Hepatocyte (in vitro differentiated cells): Measurements from ENCODE around the gene CYTH1. TPM values are rescaled to one million over a fixed set of nuclear protein-coding genes. Genes with fewer than 3 reads are reported as not detected.

Source experiments
- DNase-seq: peaks from one replicate; pipeline ENCODE4 v3.0.0-alpha.2; 2016; ENCODE audit warnings: low spot score
- H2AFZ ChIP-seq: fragments of 200-600 bp; sonication (generic); 2 replicates; pipeline ENCODE4 v1.6.0; 2016; ENCODE audit warnings: antibody characterized with exemption, mild to moderate bottlenecking
- H3K27ac ChIP-seq: fragments of 200-600 bp; sonication (generic); 2 replicates; pipeline ENCODE4 v1.5.1; 2016; ENCODE audit warnings: mild to moderate bottlenecking
- H3K27me3 ChIP-seq: fragments of 200-600 bp; sonication (generic); 2 replicates; pipeline ENCODE4 v1.6.1; 2016
- H3K36me3 ChIP-seq: fragments of 200-600 bp; sonication (generic); replicated peaks from 2 replicates; pipeline ENCODE4 v1.5.1; 2016; ENCODE audit warnings: low read depth; ENCODE audit not compliant: insufficient read depth
- H3K4me1 ChIP-seq: fragments of 200-600 bp; sonication (generic); 2 replicates; pipeline ENCODE4 v1.5.1; 2016; ENCODE audit warnings: mild to moderate bottlenecking, moderate library complexity; ENCODE audit not compliant: insufficient read depth
- H3K4me2 ChIP-seq: fragments of 200-600 bp; sonication (generic); 2 replicates; pipeline ENCODE4 v1.6.0; 2016
- H3K4me3 ChIP-seq: fragments of 200-600 bp; sonication (generic); 2 replicates; pipeline ENCODE4 v1.5.1; 2016; ENCODE audit warnings: mild to moderate bottlenecking
- H3K79me2 ChIP-seq: fragments of 200-600 bp; sonication (generic); 2 replicates; pipeline ENCODE4 v1.6.0; 2017; ENCODE audit warnings: mild to moderate bottlenecking
- H3K9me2 ChIP-seq: fragments of 200-600 bp; sonication (generic); replicated peaks from 2 replicates; pipeline ENCODE4 v1.6.0; 2017; ENCODE audit warnings: mild to moderate bottlenecking; ENCODE audit not compliant: insufficient read depth
- H3K9me3 ChIP-seq: fragments of 200-600 bp; sonication (generic); 2 replicates; pipeline ENCODE4 v1.5.1; 2016; ENCODE audit warnings: low read depth, mild to moderate bottlenecking
- H4K20me1 ChIP-seq: fragments of 200-600 bp; sonication (generic); 2 replicates; pipeline ENCODE4 v1.6.0; 2016; ENCODE audit warnings: mild to moderate bottlenecking; ENCODE audit not compliant: insufficient read depth, poor library complexity, severe bottlenecking
- CTCF ChIP-seq: fragments of 200-600 bp; sonication (generic); IDR thresholded peaks from 2 replicates; pipeline ENCODE4 v1.5.1; 2016; ENCODE audit warnings: antibody characterized with exemption, mild to moderate bottlenecking; ENCODE audit not compliant: poor library complexity
- EZH2 ChIP-seq: fragments of 200-600 bp; sonication (generic); IDR thresholded peaks from 2 replicates; pipeline ENCODE4 v1.6.1; 2016; ENCODE audit warnings: antibody characterized with exemption, mild to moderate bottlenecking, borderline replicate concordance
- EZH2phosphoT487 ChIP-seq: fragments of 200-600 bp; sonication (generic); IDR thresholded peaks from one replicate; pipeline ENCODE4 v1.6.1; 2018; ENCODE audit warnings: antibody characterized with exemption, mild to moderate bottlenecking, low read depth, moderate library complexity; ENCODE audit not compliant: unreplicated experiment, severe bottlenecking
- WGBS: methylation state at CpG from one replicate; pipeline ENCODE4 v1.1.6; 2016; ENCODE audit warnings: low lambda C conversion rate; ENCODE audit errors: missing lambda C conversion rate; 5-methylcytosine and 5-hydroxymethylcytosine counted together
- polyA plus RNA-seq: library from polyadenylated mRNA; unstranded; fragments of >200 nt; fragmentation: Nextera tagmentation; extraction: Ambion mirVana; gene quantifications from 2 replicates; pipeline ENCODE4 v1.2.1, GENCODE V29; 2016
- total RNA-seq: library from RNA; depleted of rRNA; stranded (reverse); fragments of >200 nt; gene quantifications from 2 replicates; pipeline ENCODE4 v1.2.3, GENCODE V29; 2014

CYTH1 gene
- total RNA-seq = 37.5 and 44.4 TPM in 2 replicates
- 38.5 and 47.6 TPM in 2 replicates for polyA plus RNA-seq

DNA sequence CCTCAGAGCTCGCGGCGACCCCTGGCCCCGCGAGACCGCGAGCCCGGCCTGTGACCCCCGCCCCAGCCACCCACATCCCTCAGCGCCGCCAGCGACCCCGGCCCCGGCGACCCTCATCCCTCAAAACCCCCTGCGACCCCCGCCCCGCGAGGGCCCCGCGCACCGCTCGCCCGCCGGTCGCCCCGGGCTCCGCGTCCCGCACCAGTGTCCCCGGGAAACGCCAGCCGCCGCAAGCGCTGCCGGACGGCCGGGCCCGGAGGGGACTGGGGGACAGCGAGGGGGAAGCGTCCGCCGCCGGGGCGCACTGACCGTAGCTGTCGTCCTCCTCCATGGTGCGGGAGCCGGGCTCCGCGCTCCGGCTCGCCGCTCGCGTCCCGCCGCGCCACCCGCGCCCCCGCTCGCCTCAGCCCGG, at the start of gene CYTH1:
TSS of gene CYTH1 (minus strand) at position 381 of the 412 bp plus-strand sequence. CDS start at position 331, 50 bp downstream.
- Histone ChIP-seq H3K36me3 (no peaks in the 10 kb centered on the region), H2AFZ (peak within 1 kb of the TSS; percentile 52), H3K4me1 (peaks cover 8% of the 10 kb centered on the region), H3K4me3 (peak within 1 kb of the TSS; percentile 98), H3K4me2 (peak within 1 kb of the TSS; percentile 77), H3K27ac (peak within 1 kb of the TSS; percentile 87), H3K9me2 (no peaks in the 10 kb centered on the region), H3K27me3 (no peaks in the 10 kb centered on the region), H3K9me3 (no peaks in the 10 kb centered on the region), H4K20me1 (peaks cover 3% of the 10 kb centered on the region), H3K79me2 (peaks cover 50% of the 10 kb centered on the region)
- no CpG with 5 or more reads among the region's 64 CpGs for WGBS
- TF ChIP-seq EZH2phosphoT487 = no peak
- no peak for TF ChIP-seq CTCF
- TF ChIP-seq EZH2 = no peak
- DNase-seq = no peak

GRCh38 chr17:78829477-78829876, 47.4 kb upstream of the CYTH1 start:
- WGBS = over 99% methylated on average over 6 of the region's 6 CpGs
- Histone ChIP-seq H3K4me3 (no peak overlapping the region), H3K9me3 (no peaks in the 10 kb centered on the region), H4K20me1 (no peaks in the 10 kb centered on the region), H3K27me3 (no peaks in the 10 kb centered on the region), H3K9me2 (no peaks in the 10 kb centered on the region), H2AFZ (no peak overlapping the region), H3K4me2 (no peak overlapping the region), H3K4me1 (no peaks in the 10 kb centered on the region), H3K79me2 (peaks cover 38% of the 10 kb centered on the region), H3K36me3 (peaks cover 4% of the 10 kb centered on the region), H3K27ac (no peak overlapping the region)
- no peak for DNase-seq
- TF ChIP-seq CTCF (no peak), EZH2phosphoT487 (no peak), EZH2 (no peak)

GRCh38 chr17:78828470-78829185, 46.6 kb upstream of the CYTH1 start:
- Histone ChIP-seq H3K36me3 (peaks cover 1% of the 10 kb centered on the region), H3K27ac (no peak overlapping the region), H3K4me2 (no peak overlapping the region), H2AFZ (no peak overlapping the region), H3K79me2 (peaks cover 32% of the 10 kb centered on the region), H4K20me1 (no peaks in the 10 kb centered on the region), H3K9me2 (no peaks in the 10 kb centered on the region), H3K4me1 (no peaks in the 10 kb centered on the region), H3K9me3 (no peaks in the 10 kb centered on the region), H3K27me3 (no peaks in the 10 kb centered on the region), H3K4me3 (no peak overlapping the region)
- WGBS = 95% methylated on average over 14 of the region's 14 CpGs
- peak; percentile 26 for DNase-seq
- no peak for TF ChIP-seq EZH2phosphoT487
- no peak for TF ChIP-seq EZH2
- no peak for TF ChIP-seq CTCF
